GM20000 (cell line): ENCODE measurements around the gene ADCK1.

Experiments used
- DNase-seq: peaks from one replicate; pipeline ENCODE4 v3.0.0; 2012; ENCODE audit warnings: low spot score
- CTCF ChIP-seq: IDR thresholded peaks from 2 replicates; pipeline ENCODE4 v1.5.1; 2012; ENCODE audit warnings: mild to moderate bottlenecking, control low read depth; ENCODE audit errors: extremely low read depth, missing control alignments

Gene ADCK1

GRCh38 chr14:77843195-77843594, 43.3 kb downstream of the ADCK1 start:
- TF ChIP-seq CTCF: no peak
- DNase-seq: no peak

- no peak for TF ChIP-seq CTCF
- DNase-seq: no peak
Measured at GRCh38 chr14:77843651-77844050, 43.7 kb downstream of the ADCK1 start.

GRCh38 chr14:77844802-77845201, 44.9 kb downstream of the ADCK1 start:
- TF ChIP-seq CTCF: no peak
- DNase-seq: no peak

GRCh38 chr14:77848031-77848430, 48.1 kb downstream of the ADCK1 start:
- DNase-seq: no peak
- no peak for TF ChIP-seq CTCF

- DNase-seq: no peak
- TF ChIP-seq CTCF: no peak
Measured at GRCh38 chr14:77849711-77850110, 49.8 kb downstream of the ADCK1 start.

GRCh38 chr14:77853919-77854318, 54.0 kb downstream of the ADCK1 start:
- TF ChIP-seq CTCF: no peak
- DNase-seq: no peak

- DNase-seq: no peak
- TF ChIP-seq CTCF: no peak
Measured at GRCh38 chr14:77856941-77857340, 57.0 kb downstream of the ADCK1 start.
